SK-N-SH treated with all-trans-retinoic acid at 6 μM for 48 hours (cell line): ENCODE data around the gene C10orf62.

Experiments used
- ATAC-seq: fragments of 200-7000 bp; cut with Tn5 transposase; 3 replicates; pipeline ENCODE4 v1.9.1; 2020; ENCODE audit warnings: mild to moderate bottlenecking, moderate library complexity
- ARNTL ChIP-seq: fragments of 450-650 bp; formaldehyde crosslinking; IDR thresholded peaks from 2 replicates; pipeline ENCODE4 v1.5.0; 2020; ENCODE audit warnings: low read depth, mild to moderate bottlenecking, moderate library complexity, borderline replicate concordance
- BACH2 ChIP-seq: fragments of 250-450 bp; sonication (Bioruptor Pico); IDR thresholded peaks from 2 replicates; pipeline ENCODE4 v1.9.0; 2021; ENCODE audit warnings: mild to moderate bottlenecking, borderline replicate concordance
- ESRRG ChIP-seq: fragments of 250-450 bp; sonication (Bioruptor Pico); IDR thresholded peaks from 2 replicates; pipeline ENCODE4 v1.6.1; 2021; ENCODE audit warnings: mild to moderate bottlenecking
- GLIS3 ChIP-seq: fragments of 250-450 bp; sonication (Bioruptor Pico); IDR thresholded peaks from 2 replicates; pipeline ENCODE4 v1.5.0; 2020; ENCODE audit warnings: mild to moderate bottlenecking, moderate library complexity
- OSR1 ChIP-seq: fragments of 250-450 bp; sonication (Bioruptor Pico); IDR thresholded peaks from 2 replicates; pipeline ENCODE4 v1.8.0; 2022; ENCODE audit warnings: moderate library complexity, mild to moderate bottlenecking, inconsistent platforms
- PPARA ChIP-seq: fragments of 250-450 bp; sonication (Bioruptor Pico); IDR thresholded peaks from 2 replicates; pipeline ENCODE4 v1.5.0; 2020; ENCODE audit warnings: mild to moderate bottlenecking, borderline replicate concordance
- RARB ChIP-seq: fragments of 250-450 bp; sonication (Bioruptor Pico); IDR thresholded peaks from 2 replicates; pipeline ENCODE4 v1.8.0; 2021; ENCODE audit warnings: mild to moderate bottlenecking, moderate library complexity
- SNAI2 ChIP-seq: fragments of 250-450 bp; sonication (Bioruptor Pico); IDR thresholded peaks from 2 replicates; pipeline ENCODE4 v1.5.0; 2020; ENCODE audit warnings: mild to moderate bottlenecking, moderate library complexity
- TCF4 ChIP-seq: fragments of 250-450 bp; sonication (Bioruptor Pico); IDR thresholded peaks from 2 replicates; pipeline ENCODE4 v1.8.0; 2021; ENCODE audit warnings: mild to moderate bottlenecking, moderate library complexity, borderline replicate concordance
- TOX ChIP-seq: fragments of 250-450 bp; sonication (Bioruptor Pico); IDR thresholded peaks from 2 replicates; pipeline ENCODE4 v1.8.0; 2021; ENCODE audit warnings: mild to moderate bottlenecking, moderate library complexity, borderline replicate concordance
- ZC3H10 ChIP-seq: fragments of 250-450 bp; sonication (Bioruptor Pico); IDR thresholded peaks from 2 replicates; pipeline ENCODE4 v1.5.1; 2021; ENCODE audit warnings: mild to moderate bottlenecking, moderate library complexity
- ZFP3 ChIP-seq: fragments of 250-450 bp; sonication (Bioruptor Pico); IDR thresholded peaks from 2 replicates; pipeline ENCODE4 v1.5.0; 2020; ENCODE audit warnings: mild to moderate bottlenecking, moderate library complexity
- ZNF565 ChIP-seq: fragments of 450-650 bp; formaldehyde crosslinking; conservative IDR thresholded peaks from 2 replicates; pipeline ENCODE4 v1.5.0; 2020; ENCODE audit warnings: low read depth, mild to moderate bottlenecking, moderate library complexity
- ZNF70 ChIP-seq: fragments of 450-650 bp; formaldehyde crosslinking; IDR thresholded peaks from 2 replicates; pipeline ENCODE4 v1.5.0; 2020; ENCODE audit warnings: mild to moderate bottlenecking, moderate library complexity
- ZNF8 ChIP-seq: fragments of 450-650 bp; formaldehyde crosslinking; IDR thresholded peaks from 2 replicates; pipeline ENCODE4 v1.5.0; 2020; ENCODE audit warnings: mild to moderate bottlenecking, moderate library complexity
- TF ChIP-seq, protein P1 (sequence below): fragments of 250-450 bp; sonication (Bioruptor Pico); IDR thresholded peaks from 2 replicates; pipeline ENCODE4 v1.8.0; 2020; ENCODE audit warnings: mild to moderate bottlenecking, moderate library complexity, borderline replicate concordance
- TF ChIP-seq, protein P2 (sequence below): fragments of 250-450 bp; sonication (Bioruptor Pico); IDR thresholded peaks from 2 replicates; pipeline ENCODE4 v1.8.0; 2021; ENCODE audit warnings: low read depth, mild to moderate bottlenecking, moderate library complexity, borderline replicate concordance
- TF ChIP-seq, protein P3 (sequence below): fragments of 250-450 bp; sonication (Bioruptor Pico); IDR thresholded peaks from 2 replicates; pipeline ENCODE4 v1.5.1; 2020; ENCODE audit warnings: low read depth, mild to moderate bottlenecking, moderate library complexity
- TF ChIP-seq, protein P4 (sequence below): fragments of 250-450 bp; sonication (Bioruptor Pico); IDR thresholded peaks from 2 replicates; pipeline ENCODE4 v1.5.0; 2020; ENCODE audit warnings: mild to moderate bottlenecking, moderate library complexity

Gene C10orf62

DNA sequence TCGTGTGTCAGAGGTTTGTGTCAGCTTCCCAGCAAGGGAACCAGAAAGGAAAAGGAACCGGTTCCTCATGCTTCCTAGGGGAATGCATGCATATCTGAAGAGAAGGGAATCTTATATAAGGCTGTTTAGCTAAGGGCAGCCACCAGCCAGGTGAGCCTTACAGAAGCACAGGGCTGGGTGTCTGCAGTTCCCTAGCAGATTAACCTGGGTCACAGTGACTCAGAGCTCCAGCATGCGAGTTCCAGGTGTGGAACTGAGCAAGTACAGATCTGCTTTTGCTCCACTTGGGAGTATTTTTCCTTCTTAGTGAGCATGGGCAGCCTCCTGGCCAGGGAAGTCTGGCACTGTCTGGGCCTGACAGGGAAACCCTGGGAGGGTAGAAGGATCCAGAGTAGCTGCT lies 17.9 kb upstream of the C10orf62 start:
- TF ChIP-seq, protein P1, sequence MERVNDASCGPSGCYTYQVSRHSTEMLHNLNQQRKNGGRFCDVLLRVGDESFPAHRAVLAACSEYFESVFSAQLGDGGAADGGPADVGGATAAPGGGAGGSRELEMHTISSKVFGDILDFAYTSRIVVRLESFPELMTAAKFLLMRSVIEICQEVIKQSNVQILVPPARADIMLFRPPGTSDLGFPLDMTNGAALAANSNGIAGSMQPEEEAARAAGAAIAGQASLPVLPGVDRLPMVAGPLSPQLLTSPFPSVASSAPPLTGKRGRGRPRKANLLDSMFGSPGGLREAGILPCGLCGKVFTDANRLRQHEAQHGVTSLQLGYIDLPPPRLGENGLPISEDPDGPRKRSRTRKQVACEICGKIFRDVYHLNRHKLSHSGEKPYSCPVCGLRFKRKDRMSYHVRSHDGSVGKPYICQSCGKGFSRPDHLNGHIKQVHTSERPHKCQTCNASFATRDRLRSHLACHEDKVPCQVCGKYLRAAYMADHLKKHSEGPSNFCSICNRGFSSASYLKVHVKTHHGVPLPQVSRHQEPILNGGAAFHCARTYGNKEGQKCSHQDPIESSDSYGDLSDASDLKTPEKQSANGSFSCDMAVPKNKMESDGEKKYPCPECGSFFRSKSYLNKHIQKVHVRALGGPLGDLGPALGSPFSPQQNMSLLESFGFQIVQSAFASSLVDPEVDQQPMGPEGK (CRISPR knock-in tag), result no peak
- TF ChIP-seq ESRRG (CRISPR knock-in tag), result no peak
- ATAC-seq, result no peak

DNA sequence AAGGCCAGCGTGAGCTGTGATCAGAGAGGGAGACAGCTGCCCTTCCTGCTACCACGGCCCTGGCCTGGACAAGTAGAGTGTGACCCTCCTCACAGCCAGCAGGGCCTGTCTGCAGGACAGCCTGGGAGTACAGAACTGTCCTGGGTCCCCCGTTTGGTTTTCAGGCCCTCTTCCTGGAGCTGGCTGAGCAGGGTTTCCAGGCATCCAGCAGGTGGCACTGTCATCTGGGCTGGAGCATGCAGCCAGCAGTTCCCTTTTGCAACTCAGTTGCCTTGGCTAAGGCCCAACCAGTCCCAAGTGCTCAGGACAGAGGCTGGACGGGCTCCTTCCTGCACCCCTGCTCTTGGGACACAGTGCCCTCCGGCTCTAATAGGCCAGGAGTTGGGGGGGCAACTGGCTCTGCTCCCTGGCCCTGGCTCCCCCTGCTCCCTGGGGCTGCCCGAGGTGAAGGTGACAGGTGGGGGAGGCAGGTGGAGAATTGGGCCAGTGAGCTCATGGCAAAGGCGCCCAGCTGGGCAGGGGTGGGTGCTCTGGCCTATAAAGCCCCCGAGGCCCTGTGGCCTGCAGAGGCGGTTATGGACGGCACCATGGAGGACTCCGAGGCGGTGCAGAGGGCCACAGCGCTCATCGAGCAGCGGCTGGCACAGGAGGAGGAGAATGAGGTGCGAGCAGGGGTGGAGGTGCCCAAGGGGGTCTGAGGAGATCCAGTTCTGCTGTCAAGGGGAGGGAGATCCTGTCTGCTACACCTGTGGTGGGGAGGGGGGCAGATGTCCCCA lies 17.1 kb upstream of the C10orf62 start, which contains the start of gene ANKRD2:
Gene ANKRD2 (plus strand): TSS at position 566 of the 776 bp plus-strand sequence. CDS start 10 bp downstream, at position 576.
- ATAC-seq, result peak; percentile 79
- no peak for TF ChIP-seq ZNF8 (CRISPR knock-in tag)
- TF ChIP-seq TCF4 (CRISPR knock-in tag), result no peak
- TF ChIP-seq, protein P2, sequence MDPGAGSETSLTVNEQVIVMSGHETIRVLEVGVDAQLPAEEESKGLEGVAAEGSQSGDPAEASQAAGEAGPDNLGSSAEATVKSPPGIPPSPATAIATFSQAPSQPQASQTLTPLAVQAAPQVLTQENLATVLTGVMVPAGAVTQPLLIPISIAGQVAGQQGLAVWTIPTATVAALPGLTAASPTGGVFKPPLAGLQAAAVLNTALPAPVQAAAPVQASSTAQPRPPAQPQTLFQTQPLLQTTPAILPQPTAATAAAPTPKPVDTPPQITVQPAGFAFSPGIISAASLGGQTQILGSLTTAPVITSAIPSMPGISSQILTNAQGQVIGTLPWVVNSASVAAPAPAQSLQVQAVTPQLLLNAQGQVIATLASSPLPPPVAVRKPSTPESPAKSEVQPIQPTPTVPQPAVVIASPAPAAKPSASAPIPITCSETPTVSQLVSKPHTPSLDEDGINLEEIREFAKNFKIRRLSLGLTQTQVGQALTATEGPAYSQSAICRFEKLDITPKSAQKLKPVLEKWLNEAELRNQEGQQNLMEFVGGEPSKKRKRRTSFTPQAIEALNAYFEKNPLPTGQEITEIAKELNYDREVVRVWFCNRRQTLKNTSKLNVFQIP (CRISPR knock-in tag), result no peak
- TF ChIP-seq GLIS3 (CRISPR knock-in tag), result no peak
- TF ChIP-seq, protein P3, sequence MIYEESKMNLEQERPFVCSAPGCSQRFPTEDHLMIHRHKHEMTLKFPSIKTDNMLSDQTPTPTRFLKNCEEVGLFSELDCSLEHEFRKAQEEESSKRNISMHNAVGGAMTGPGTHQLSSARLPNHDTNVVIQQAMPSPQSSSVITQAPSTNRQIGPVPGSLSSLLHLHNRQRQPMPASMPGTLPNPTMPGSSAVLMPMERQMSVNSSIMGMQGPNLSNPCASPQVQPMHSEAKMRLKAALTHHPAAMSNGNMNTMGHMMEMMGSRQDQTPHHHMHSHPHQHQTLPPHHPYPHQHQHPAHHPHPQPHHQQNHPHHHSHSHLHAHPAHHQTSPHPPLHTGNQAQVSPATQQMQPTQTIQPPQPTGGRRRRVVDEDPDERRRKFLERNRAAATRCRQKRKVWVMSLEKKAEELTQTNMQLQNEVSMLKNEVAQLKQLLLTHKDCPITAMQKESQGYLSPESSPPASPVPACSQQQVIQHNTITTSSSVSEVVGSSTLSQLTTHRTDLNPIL (CRISPR knock-in tag), result no peak
- TF ChIP-seq ZFP3 (CRISPR knock-in tag), result no peak
- TF ChIP-seq TOX (CRISPR knock-in tag), result no peak

DNA sequence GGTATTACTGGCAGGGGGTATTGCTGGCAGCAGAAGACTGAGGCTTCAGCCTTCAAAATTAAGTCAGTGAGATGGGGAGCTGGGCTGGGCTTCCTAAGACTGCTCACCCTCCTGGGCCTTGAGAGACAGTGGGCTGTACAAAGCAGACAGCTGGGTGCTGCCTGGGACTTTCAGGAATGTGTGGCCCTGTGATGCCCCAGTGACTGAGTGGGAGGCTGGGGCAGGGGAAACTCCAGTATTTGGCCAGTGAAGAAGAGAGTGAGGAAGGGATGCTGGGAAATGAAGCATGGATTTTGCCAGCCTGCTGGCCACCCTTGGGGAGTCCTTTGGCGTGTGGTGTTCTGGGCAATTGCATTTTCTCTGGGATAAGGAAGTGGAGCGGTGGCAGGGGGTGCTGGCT lies 16.5 kb upstream of the C10orf62 start:
- peak; percentile 6; the same call in 1 of the 3 replicates for ATAC-seq
- TF ChIP-seq ARNTL (no peak), ZNF565 (CRISPR knock-in tag) (no peak), BACH2 (no peak), ESRRG (CRISPR knock-in tag) (no peak), OSR1 (CRISPR knock-in tag) (no peak), ZC3H10 (CRISPR knock-in tag) (no peak), GLIS3 (CRISPR knock-in tag) (no peak)
- TF ChIP-seq, protein P2 (CRISPR knock-in tag), result no peak
- TF ChIP-seq, all 23 proteins: peak for 0

DNA sequence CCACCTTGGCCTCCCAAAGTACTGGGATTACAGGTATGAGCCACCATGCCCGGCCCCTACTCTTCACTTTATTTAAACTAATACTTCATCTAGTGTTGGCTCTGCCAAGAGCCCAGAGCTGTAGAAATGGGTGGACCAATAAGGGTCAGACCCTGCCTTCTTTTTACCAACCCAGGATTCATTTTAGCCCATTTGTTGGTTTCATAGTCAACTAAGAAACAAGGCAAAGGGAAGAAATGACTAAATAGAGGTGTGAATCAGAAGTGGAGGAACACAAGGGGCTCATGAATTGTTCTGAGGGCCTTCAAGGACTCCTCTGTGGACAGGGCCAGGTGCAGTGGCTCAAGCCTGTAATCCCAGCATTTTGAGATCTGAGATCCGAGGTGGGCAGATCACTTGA lies 15.8 kb upstream of the C10orf62 start:
- no peak for ATAC-seq
- no peak for TF ChIP-seq ZNF70 (CRISPR knock-in tag)
- no peak for TF ChIP-seq PPARA (CRISPR knock-in tag)
- no peak for TF ChIP-seq BACH2
- TF ChIP-seq, protein P1 (CRISPR knock-in tag), result no peak
- no peak for TF ChIP-seq SNAI2
- no peak for TF ChIP-seq RARB (CRISPR knock-in tag)
- TF ChIP-seq ESRRG (CRISPR knock-in tag), result no peak
- no peak for TF ChIP-seq ZC3H10 (CRISPR knock-in tag)
- TF ChIP-seq, protein P4, sequence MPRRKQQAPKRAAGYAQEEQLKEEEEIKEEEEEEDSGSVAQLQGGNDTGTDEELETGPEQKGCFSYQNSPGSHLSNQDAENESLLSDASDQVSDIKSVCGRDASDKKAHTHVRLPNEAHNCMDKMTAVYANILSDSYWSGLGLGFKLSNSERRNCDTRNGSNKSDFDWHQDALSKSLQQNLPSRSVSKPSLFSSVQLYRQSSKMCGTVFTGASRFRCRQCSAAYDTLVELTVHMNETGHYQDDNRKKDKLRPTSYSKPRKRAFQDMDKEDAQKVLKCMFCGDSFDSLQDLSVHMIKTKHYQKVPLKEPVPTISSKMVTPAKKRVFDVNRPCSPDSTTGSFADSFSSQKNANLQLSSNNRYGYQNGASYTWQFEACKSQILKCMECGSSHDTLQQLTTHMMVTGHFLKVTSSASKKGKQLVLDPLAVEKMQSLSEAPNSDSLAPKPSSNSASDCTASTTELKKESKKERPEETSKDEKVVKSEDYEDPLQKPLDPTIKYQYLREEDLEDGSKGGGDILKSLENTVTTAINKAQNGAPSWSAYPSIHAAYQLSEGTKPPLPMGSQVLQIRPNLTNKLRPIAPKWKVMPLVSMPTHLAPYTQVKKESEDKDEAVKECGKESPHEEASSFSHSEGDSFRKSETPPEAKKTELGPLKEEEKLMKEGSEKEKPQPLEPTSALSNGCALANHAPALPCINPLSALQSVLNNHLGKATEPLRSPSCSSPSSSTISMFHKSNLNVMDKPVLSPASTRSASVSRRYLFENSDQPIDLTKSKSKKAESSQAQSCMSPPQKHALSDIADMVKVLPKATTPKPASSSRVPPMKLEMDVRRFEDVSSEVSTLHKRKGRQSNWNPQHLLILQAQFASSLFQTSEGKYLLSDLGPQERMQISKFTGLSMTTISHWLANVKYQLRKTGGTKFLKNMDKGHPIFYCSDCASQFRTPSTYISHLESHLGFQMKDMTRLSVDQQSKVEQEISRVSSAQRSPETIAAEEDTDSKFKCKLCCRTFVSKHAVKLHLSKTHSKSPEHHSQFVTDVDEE (CRISPR knock-in tag), result no peak
